ENCODE measurements around the gene XK. TPM values are rescaled to one million over a fixed set of nuclear protein-coding genes. Genes with fewer than 3 reads are reported as not detected.

Gene XK
- total and polyA plus RNA-seq, 2 donors (not counting 1 experiment from before 2014, with no cell fraction given) = 0.15 to 0.30 TPM

DNA sequence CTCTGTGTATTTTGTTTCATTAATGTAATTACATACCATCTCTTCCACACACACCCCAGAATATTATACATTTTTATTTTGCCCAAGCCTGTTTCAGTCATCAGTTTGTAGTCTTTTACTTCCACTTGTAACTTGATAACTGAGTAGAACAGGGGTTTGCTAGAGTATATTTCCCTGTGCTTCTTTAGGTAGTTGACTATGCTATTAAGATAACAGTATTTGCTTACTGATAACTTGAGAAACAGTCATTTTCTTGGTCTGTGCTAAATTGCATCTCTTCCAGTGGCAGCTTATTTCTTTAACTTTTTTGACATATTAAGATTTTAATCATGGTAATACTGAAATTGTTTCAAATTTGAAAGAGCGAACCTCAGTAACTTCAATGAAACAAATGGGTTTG is 7.0 kb upstream of the XK start:
- ChIA-PET CTCF (no interaction called here), POLR2A (no interaction called here)
- intact Hi-C loops (cut with micrococcal nuclease) = no loop called here
- Histone ChIP-seq H3K4me1 (ENCODE audit: control insufficient read depth in 2 of 2, insufficient read depth in 2 of 2, low read length in 2 of 2) (no peaks in the 10 kb centered on the region), H3K4me2 (replicated peaks; ENCODE audit: low read depth, low read length, poor library complexity, severe bottlenecking) (no peak overlapping the region), H3K79me2 (ENCODE audit: control insufficient read depth, insufficient read depth, low read length) (no peaks in the 10 kb centered on the region), H3K27ac (ENCODE audit: low read length in 2 of 2) (no peak overlapping the region), H3K36me3 (replicated peaks in 1 of 2; ENCODE audit: control extremely low read depth in 1 of 2, control insufficient read depth in 1 of 2, extremely low read depth in 1 of 2, insufficient read depth in 2 of 2, low read length in 1 of 2) (no peaks in the 10 kb centered on the region), H4K20me1 (ENCODE audit: control insufficient read depth, insufficient read depth, low read length, poor library complexity, severe bottlenecking) (no peaks in the 10 kb centered on the region), H3K9me3 (ENCODE audit: control extremely low read depth in 1 of 3, control insufficient read depth in 2 of 3, insufficient read depth in 1 of 3, low read length in 2 of 3) (no peaks in the 10 kb centered on the region), H3K4me3 (ENCODE audit: control extremely low read depth in 1 of 5, extremely low read depth in 1 of 5, insufficient read depth in 1 of 5, low read depth in 2 of 5, low read length in 4 of 5) (no peak overlapping the region), H3K9ac (ENCODE audit: low read length) (no peak overlapping the region), H3K27me3 (replicated peaks in 1 of 4; ENCODE audit: control extremely low read depth in 1 of 4, control insufficient read depth in 3 of 4, insufficient read depth in 4 of 4, low read length in 3 of 4) (no peaks in the 10 kb centered on the region), H2AFZ (ENCODE audit: insufficient read depth, low read depth, low read length, poor library complexity, severe bottlenecking) (no peak overlapping the region)
- DNase-seq = no peak
- H3K9me3 Mint-ChIP-seq (ENCODE audit: insufficient read depth) = no peaks in the 10 kb centered on the region
- H3K27ac Mint-ChIP-seq = no peak overlapping the region
- no peak overlapping the region for H3K4me3 Mint-ChIP-seq
- ATAC-seq (ENCODE audit: low read depth) = no peak
- H3K27me3 Mint-ChIP-seq = no peaks in the 10 kb centered on the region
- no peak for TF ChIP-seq EZH2 (IDR thresholded peaks at IDR 0.05; ENCODE audit: borderline replicate concordance, insufficient read depth, low read depth, low read length, poor library complexity, severe bottlenecking)
- TF ChIP-seq, protein P1, sequence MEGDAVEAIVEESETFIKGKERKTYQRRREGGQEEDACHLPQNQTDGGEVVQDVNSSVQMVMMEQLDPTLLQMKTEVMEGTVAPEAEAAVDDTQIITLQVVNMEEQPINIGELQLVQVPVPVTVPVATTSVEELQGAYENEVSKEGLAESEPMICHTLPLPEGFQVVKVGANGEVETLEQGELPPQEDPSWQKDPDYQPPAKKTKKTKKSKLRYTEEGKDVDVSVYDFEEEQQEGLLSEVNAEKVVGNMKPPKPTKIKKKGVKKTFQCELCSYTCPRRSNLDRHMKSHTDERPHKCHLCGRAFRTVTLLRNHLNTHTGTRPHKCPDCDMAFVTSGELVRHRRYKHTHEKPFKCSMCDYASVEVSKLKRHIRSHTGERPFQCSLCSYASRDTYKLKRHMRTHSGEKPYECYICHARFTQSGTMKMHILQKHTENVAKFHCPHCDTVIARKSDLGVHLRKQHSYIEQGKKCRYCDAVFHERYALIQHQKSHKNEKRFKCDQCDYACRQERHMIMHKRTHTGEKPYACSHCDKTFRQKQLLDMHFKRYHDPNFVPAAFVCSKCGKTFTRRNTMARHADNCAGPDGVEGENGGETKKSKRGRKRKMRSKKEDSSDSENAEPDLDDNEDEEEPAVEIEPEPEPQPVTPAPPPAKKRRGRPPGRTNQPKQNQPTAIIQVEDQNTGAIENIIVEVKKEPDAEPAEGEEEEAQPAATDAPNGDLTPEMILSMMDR (IDR thresholded peaks at IDR 0.05) = no peak
- no peaks in the 10 kb centered on the region for H3K4me1 Mint-ChIP-seq
- WGBS (ENCODE audit: insufficient coverage) = no CpG with 5 or more reads among the region's 1 CpG

DNA sequence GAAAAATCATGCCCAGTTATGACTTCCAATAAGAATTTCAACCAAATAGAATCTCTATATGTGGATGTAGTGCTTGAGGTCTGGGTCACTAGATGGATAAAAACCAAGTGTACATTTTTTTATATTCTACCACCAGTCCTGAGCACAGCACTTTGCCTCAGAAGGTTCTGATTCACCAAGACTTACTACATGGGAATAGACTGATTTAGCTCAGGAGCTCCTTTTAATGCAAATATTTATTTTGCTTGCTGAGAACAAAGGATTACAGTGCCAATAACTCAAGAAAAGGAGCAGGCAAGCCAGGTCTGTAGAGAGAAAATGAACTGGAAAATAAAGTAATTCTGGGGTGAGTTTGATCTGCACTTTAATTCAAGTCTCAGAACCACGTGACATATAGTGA is 6.4 kb upstream of the XK start:
- no peaks in the 10 kb centered on the region for H3K27me3 Mint-ChIP-seq
- DNase-seq = no peak
- Histone ChIP-seq H3K4me2 (replicated peaks; ENCODE audit: low read depth, low read length, poor library complexity, severe bottlenecking) (no peak overlapping the region), H3K36me3 (replicated peaks in 1 of 2; ENCODE audit: control extremely low read depth in 1 of 2, control insufficient read depth in 1 of 2, extremely low read depth in 1 of 2, insufficient read depth in 2 of 2, low read length in 1 of 2) (no peaks in the 10 kb centered on the region), H3K4me1 (ENCODE audit: control insufficient read depth in 2 of 2, insufficient read depth in 2 of 2, low read length in 2 of 2) (no peaks in the 10 kb centered on the region), H4K20me1 (ENCODE audit: control insufficient read depth, insufficient read depth, low read length, poor library complexity, severe bottlenecking) (no peaks in the 10 kb centered on the region), H3K4me3 (ENCODE audit: control extremely low read depth in 1 of 5, extremely low read depth in 1 of 5, insufficient read depth in 1 of 5, low read depth in 2 of 5, low read length in 4 of 5) (no peak overlapping the region), H3K79me2 (ENCODE audit: control insufficient read depth, insufficient read depth, low read length) (no peaks in the 10 kb centered on the region), H3K27ac (ENCODE audit: low read length in 2 of 2) (no peak overlapping the region), H2AFZ (ENCODE audit: insufficient read depth, low read depth, low read length, poor library complexity, severe bottlenecking) (no peak overlapping the region), H3K9ac (ENCODE audit: low read length) (no peak overlapping the region), H3K27me3 (replicated peaks in 1 of 4; ENCODE audit: control extremely low read depth in 1 of 4, control insufficient read depth in 3 of 4, insufficient read depth in 4 of 4, low read length in 3 of 4) (no peaks in the 10 kb centered on the region), H3K9me3 (ENCODE audit: control extremely low read depth in 1 of 3, control insufficient read depth in 2 of 3, insufficient read depth in 1 of 3, low read length in 2 of 3) (no peaks in the 10 kb centered on the region)
- no CpG with 5 or more reads among the region's 1 CpG for WGBS (ENCODE audit: insufficient coverage)
- intact Hi-C loops (cut with micrococcal nuclease) = no loop called here
- POLR2A ChIA-PET = no interaction called here
- H3K4me3 Mint-ChIP-seq = no peak overlapping the region
- no peak overlapping the region for H3K27ac Mint-ChIP-seq
- CTCF ChIA-PET = no interaction called here
- TF ChIP-seq, protein P1 (IDR thresholded peaks at IDR 0.05) = no peak
- no peak for TF ChIP-seq EZH2 (IDR thresholded peaks at IDR 0.05; ENCODE audit: borderline replicate concordance, insufficient read depth, low read depth, low read length, poor library complexity, severe bottlenecking)
- no peaks in the 10 kb centered on the region for H3K9me3 Mint-ChIP-seq (ENCODE audit: insufficient read depth)
- H3K4me1 Mint-ChIP-seq = no peaks in the 10 kb centered on the region
- ATAC-seq (ENCODE audit: low read depth) = no peak
